GM21423 (cell line): ENCODE results near the gene XPO1.
"Not testable (repeated sequence)": the region's sequence is repeated elsewhere in the genome, so short reads cannot be mapped to it uniquely, and the experiment has no call there.

Experiments used
- ATAC-seq: cut with Tn5 transposase; IDR thresholded peaks from one replicate; pipeline ENCODE4 v1.9.1; 2021; ENCODE audit warnings: mild to moderate bottlenecking, moderate library complexity; ENCODE audit not compliant: unreplicated experiment

Gene XPO1

GRCh38 chr2:61538200-61538919 lies at the start of gene XPO1:
TSS of gene XPO1 (minus strand) at chr2:61538356. CDS start at chr2:61533897, 4,459 bp downstream.
- peak; percentile 80 for ATAC-seq

- ATAC-seq = not testable (repeated sequence)
These were observed 48.8 kb upstream of the XPO1 start for GRCh38 chr2:61586928-61587327.

GRCh38 chr2:61585383-61585782 lies 47.2 kb upstream of the XPO1 start:
- ATAC-seq = no peak

GRCh38 chr2:61584368-61584767 lies 46.2 kb upstream of the XPO1 start:
- not testable (repeated sequence) for ATAC-seq

GRCh38 chr2:61582165-61582564 lies 44.0 kb upstream of the XPO1 start:
- no peak for ATAC-seq

GRCh38 chr2:61581716-61582115 lies 43.6 kb upstream of the XPO1 start:
- no peak for ATAC-seq

- no peak for ATAC-seq
These were observed 37.3 kb upstream of the XPO1 start for GRCh38 chr2:61575447-61575859.

GRCh38 chr2:61566566-61566965 lies 28.4 kb upstream of the XPO1 start:
- no peak for ATAC-seq

- ATAC-seq = no peak
These were observed 24.5 kb upstream of the XPO1 start for GRCh38 chr2:61562615-61563014.

GRCh38 chr2:61558160-61558559 lies 20.0 kb upstream of the XPO1 start:
- no peak for ATAC-seq

- ATAC-seq = no peak
These were observed 19.2 kb upstream of the XPO1 start for GRCh38 chr2:61557381-61557780.

GRCh38 chr2:61554604-61555003 lies 16.4 kb upstream of the XPO1 start:
- no peak for ATAC-seq

GRCh38 chr2:61550375-61551209 lies 12.4 kb upstream of the XPO1 start:
- ATAC-seq = no peak

GRCh38 chr2:61549546-61549945 lies 11.4 kb upstream of the XPO1 start:
- ATAC-seq = no peak

- ATAC-seq = no peak
These were observed 4.9 kb upstream of the XPO1 start for GRCh38 chr2:61543062-61543461.

GRCh38 chr2:61540167-61540566 lies 2.0 kb upstream of the XPO1 start:
- not testable (repeated sequence) for ATAC-seq

GRCh38 chr2:61538920-61539520 lies 864 bp upstream of the XPO1 start:
- ATAC-seq = peak; percentile 3

GRCh38 chr2:61537950-61538199 lies 281 bp downstream of the XPO1 start:
- ATAC-seq = no peak

- ATAC-seq = no peak
These were observed 743 bp downstream of the XPO1 start for GRCh38 chr2:61537277-61537949.

GRCh38 chr2:61536572-61537276 lies 1.4 kb downstream of the XPO1 start:
- ATAC-seq = peak; percentile 51

GRCh38 chr2:61536180-61536571 lies 2.0 kb downstream of the XPO1 start:
- no peak for ATAC-seq
